Natural killer cell treated with Interleukin-12 subunit alpha and Interleukin-12 subunit beta and Interleukin-15 and Interleukin-18, amount 100 ng/mL, for 72 hours (primary cell): ENCODE data around the gene FLCN. TPM values are rescaled to one million over a fixed set of nuclear protein-coding genes. Genes with fewer than 3 reads are reported as not detected.
"Not testable (repeated sequence)": the region's sequence is repeated elsewhere in the genome, so short reads cannot be mapped to it uniquely, and the experiment has no call there.

Experiments
- ATAC-seq, 2 donors: fragments of 150-1000 bp; cut with Tn5 transposase in 1 of 2; sonication (Bioruptor Pico), chemical (Tn5 transposase) in 1 of 2; 2 replicates each; pipeline ENCODE4 v1.10.0; 2021
- DNase-seq: peaks from one replicate; pipeline ENCODE4 v3.0.0; 2022; ENCODE audit warnings: low spot score
- H3K27ac Mint-ChIP-seq, 2 donors: 1 replicate in 1 of 2; 2 replicates in 1 of 2; pipeline ENCODE4 v1.8.0; 2022; ENCODE audit warnings: mixed read lengths in 2 of 2, mild to moderate bottlenecking in 1 of 2, moderate library complexity in 1 of 2
- H3K27me3 Mint-ChIP-seq, 2 donors: 1 replicate in 1 of 2; 2 replicates in 1 of 2; pipeline ENCODE4 v1.8.0; 2022; ENCODE audit warnings: mixed read lengths in 2 of 2
- H3K36me3 Mint-ChIP-seq: one replicate; pipeline ENCODE4 v1.8.0; 2022; ENCODE audit warnings: mixed read lengths
- H3K4me1 Mint-ChIP-seq, 2 donors: 1 replicate in 1 of 2; 2 replicates in 1 of 2; pipeline ENCODE4 v1.8.0; 2022; ENCODE audit warnings: low read depth in 2 of 2, mixed read lengths in 2 of 2, mild to moderate bottlenecking in 1 of 2
- H3K4me3 Mint-ChIP-seq: one replicate; pipeline ENCODE4 v1.8.0; 2022; ENCODE audit warnings: mixed read lengths
- H3K9me3 Mint-ChIP-seq: 2 replicates; pipeline ENCODE4 v1.8.0; 2022; ENCODE audit warnings: mixed read lengths
- total RNA-seq, 2 donors: library from RNA; stranded (reverse); gene quantifications; one replicate each; pipeline ENCODE4 v1.2.3, GENCODE V29; 2022

The FLCN gene
- total RNA-seq, 2 donors from 2014 or later: 41.2 to 43.8 TPM

DNA sequence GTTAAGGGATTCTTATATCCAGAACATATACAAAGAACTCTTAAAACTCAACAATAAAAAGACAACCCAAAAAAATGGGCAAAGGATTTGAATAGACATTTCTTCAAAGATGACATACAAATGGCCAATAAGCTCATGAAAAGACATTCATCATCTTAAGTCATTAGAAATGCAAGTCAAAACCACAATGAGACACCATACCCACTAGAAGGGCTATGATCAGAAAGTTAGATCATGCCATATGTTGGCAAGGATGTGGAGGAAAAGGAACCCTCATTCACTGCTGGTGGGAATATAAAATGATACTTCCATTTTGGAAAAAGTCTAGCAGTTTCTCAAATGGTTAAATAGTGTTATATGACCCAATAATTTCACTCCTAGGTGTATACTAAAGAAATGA, 40.2 kb downstream of the FLCN start:
- Mint-ChIP-seq H3K4me3 (no peak overlapping the region), H3K4me1 (peaks cover 3 to 8% of the 10 kb centered on the region in 2 donors), H3K27me3 (no peaks in the 10 kb centered on the region), H3K36me3 (no peaks in the 10 kb centered on the region), H3K9me3 (no peaks in the 10 kb centered on the region), H3K27ac (peak overlapping the region in 1 of 2 donors; percentile 12)
- ATAC-seq (no peak), DNase-seq (no peak)

DNA sequence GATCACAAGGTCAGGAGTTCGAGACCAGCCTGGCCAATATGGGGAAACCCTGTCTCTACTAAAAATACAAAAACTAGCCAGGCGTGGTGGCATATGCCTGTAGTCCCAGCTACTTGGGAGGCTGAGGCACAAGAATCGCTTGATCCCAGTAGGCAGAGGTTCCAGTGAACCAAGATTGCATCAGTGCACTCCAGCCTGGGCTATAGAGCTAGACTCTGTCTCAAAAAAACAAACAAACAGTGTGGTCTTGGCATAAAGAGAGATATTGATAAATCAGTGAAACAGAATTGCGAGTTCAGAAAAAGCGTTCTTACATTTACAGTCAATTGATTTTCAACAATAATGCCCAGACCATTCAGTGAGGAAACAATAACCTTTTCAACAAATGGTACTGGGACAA, 41.5 kb downstream of the FLCN start:
- H3K9me3 Mint-ChIP-seq, H3K4me1 Mint-ChIP-seq, H3K27me3 Mint-ChIP-seq, ATAC-seq, H3K36me3 Mint-ChIP-seq, DNase-seq, H3K27ac Mint-ChIP-seq, H3K4me3 Mint-ChIP-seq: not testable (repeated sequence)

- ATAC-seq (no peak), DNase-seq (no peak)
- Mint-ChIP-seq H3K36me3 (no peaks in the 10 kb centered on the region), H3K4me1 (no peaks in the 10 kb centered on the region), H3K27me3 (no peaks in the 10 kb centered on the region), H3K9me3 (no peaks in the 10 kb centered on the region), H3K4me3 (no peak overlapping the region), H3K27ac (no peak overlapping the region)
These were observed 45.0 kb downstream of the FLCN start for GRCh38 chr17:17191961-17192381.

DNA sequence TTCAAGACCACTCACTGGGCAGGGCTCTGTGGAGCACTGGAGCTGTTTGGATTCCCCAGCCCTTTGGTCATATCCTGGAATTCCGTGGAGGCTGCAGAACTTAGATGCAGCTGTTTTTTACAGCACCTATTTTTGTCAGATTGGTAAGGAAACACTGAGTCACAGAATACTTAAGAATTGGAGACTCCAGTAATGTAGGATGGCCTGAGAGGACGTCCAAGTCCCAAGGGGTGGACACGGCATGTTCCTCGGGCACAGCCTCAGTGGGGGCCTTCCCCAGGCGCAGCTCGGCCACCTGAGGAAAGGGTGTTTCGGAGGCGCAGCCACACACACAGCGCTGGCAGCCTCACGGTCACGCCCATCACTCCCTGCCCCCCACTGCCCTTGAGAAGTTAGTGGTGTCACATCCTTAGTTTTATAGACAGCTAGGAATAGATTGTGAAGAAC, 45.6 kb downstream of the FLCN start:
- no peaks in the 10 kb centered on the region for H3K9me3 Mint-ChIP-seq
- no peaks in the 10 kb centered on the region for H3K27me3 Mint-ChIP-seq
- ATAC-seq (no peak), DNase-seq (no peak)
- H3K4me3 Mint-ChIP-seq: no peak overlapping the region
- no peak overlapping the region for H3K27ac Mint-ChIP-seq
- H3K36me3 Mint-ChIP-seq: no peaks in the 10 kb centered on the region
- peaks cover 0 to 2% of the 10 kb centered on the region in 2 donors for H3K4me1 Mint-ChIP-seq

DNA sequence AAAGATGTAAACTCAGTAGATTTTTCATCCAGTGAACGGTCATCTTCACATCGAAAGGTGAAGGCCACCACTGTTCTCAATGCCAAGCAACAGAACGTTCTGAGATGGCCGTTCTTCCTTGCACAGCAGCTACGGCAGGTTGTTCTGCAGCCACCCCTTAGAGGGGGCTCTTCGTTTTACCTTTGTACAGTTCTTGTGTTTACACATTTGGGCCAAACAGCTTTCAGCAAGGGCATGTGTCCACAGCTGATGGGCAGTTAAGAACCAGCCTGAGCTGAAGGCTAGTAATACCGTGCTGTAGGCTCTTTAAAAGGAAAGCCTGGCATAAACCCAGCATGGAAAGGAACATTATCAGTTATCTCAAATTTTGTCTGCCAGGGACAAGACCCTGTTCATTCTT, 46.8 kb downstream of the FLCN start:
- ATAC-seq (no peak), DNase-seq (no peak)
- Mint-ChIP-seq H3K27me3 (no peaks in the 10 kb centered on the region), H3K4me3 (no peak overlapping the region), H3K27ac (no peak overlapping the region), H3K36me3 (no peaks in the 10 kb centered on the region), H3K9me3 (no peaks in the 10 kb centered on the region), H3K4me1 (peaks cover 10 to 13% of the 10 kb centered on the region in 2 donors)

GRCh38 chr17:17189559-17189958, 47.4 kb downstream of the FLCN start:
- Mint-ChIP-seq H3K27me3 (no peaks in the 10 kb centered on the region), H3K4me1 (peaks cover 15 to 20% of the 10 kb centered on the region in 2 donors), H3K9me3 (no peaks in the 10 kb centered on the region), H3K27ac (no peak overlapping the region), H3K36me3 (no peaks in the 10 kb centered on the region), H3K4me3 (no peak overlapping the region)
- ATAC-seq (no peak), DNase-seq (no peak)

DNA sequence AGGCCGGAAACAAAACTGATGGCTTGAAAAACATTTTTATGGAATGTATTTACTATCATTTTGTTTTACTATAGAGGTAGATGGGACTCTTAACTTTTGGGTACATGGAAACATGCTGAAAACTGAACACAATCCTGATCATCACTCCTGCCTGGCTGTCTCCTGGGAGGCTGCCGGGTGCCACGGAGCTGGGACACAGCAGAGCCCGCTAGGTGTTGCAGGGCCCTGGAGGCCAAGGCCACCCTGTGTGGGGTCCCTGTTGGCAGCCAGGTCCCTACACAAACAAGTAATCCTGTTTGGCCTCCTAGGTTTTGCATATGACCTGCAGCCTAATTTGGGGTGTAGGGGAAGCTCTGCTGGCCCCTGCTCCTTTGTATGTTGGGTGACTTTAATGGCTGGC, 48.4 kb downstream of the FLCN start:
- Mint-ChIP-seq H3K4me3 (no peak overlapping the region), H3K36me3 (no peaks in the 10 kb centered on the region), H3K27ac (no peak overlapping the region), H3K27me3 (no peaks in the 10 kb centered on the region), H3K9me3 (no peaks in the 10 kb centered on the region), H3K4me1 (peaks cover 21 to 29% of the 10 kb centered on the region in 2 donors)
- DNase-seq (no peak), ATAC-seq (no peak)

DNA sequence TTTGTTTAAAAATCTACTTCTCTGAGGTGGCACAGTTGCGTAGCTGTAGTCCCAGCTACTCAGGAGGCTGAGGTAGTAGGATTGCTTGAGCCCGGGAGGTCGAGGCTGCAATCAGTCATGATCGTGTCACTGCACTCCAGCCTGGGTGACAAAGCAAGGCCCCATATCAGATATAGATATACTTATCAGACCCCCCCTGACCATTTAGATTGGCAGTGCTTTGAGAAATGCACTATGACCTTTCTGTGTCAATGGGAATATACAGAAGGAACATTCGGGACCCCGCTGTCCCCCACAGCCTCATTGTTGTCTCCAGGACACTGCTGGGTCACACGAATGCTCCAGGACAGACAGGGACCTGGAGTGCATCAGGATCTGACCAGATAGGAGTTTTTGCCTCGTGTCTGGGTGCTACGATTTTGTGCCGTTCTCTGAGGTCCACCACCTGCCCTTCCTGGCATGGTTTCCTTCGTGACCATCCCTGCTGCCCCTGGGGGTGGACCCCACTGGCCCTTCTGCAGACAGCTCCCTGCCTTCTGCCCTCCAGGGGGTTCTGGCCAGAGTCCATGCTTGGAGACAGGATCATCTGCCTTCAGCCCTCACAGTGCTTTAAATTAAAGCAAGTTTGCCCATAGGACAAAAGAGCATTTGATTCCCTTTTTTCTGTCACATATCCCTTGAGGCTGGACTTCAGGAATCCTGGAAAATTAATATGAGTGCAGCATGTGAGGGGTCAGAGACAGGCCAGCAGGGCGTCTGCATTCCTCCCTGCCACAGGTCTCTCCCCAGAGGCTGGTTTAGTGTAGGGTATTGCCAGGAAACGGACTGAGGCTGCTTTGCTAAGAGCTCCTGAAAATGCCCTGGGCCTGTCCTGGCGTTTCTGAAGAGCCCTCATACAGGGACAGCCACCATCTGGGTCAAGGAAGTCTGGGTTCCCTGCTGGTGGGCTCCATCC, 50.1 kb downstream of the FLCN start:
- Mint-ChIP-seq H3K4me1 (peaks cover 21 to 34% of the 10 kb centered on the region in 2 donors), H3K36me3 (no peaks in the 10 kb centered on the region), H3K27me3 (no peaks in the 10 kb centered on the region), H3K9me3 (no peaks in the 10 kb centered on the region), H3K4me3 (peak overlapping the region; percentile 69), H3K27ac (peak overlapping the region in 1 of 2 donors; percentile 68)
- DNase-seq (no peak), ATAC-seq (no peak)

- Mint-ChIP-seq H3K9me3 (no peaks in the 10 kb centered on the region), H3K4me1 (peaks cover 21 to 39% of the 10 kb centered on the region in 2 donors), H3K27ac (peak overlapping the region; percentile 68 to 81), H3K27me3 (no peaks in the 10 kb centered on the region), H3K4me3 (peak overlapping the region; percentile 69), H3K36me3 (no peaks in the 10 kb centered on the region)
- DNase-seq (no peak), ATAC-seq (peak in 1 of 2 donors; percentile 73)
These were observed 50.9 kb downstream of the FLCN start for GRCh38 chr17:17186051-17186450.

DNA sequence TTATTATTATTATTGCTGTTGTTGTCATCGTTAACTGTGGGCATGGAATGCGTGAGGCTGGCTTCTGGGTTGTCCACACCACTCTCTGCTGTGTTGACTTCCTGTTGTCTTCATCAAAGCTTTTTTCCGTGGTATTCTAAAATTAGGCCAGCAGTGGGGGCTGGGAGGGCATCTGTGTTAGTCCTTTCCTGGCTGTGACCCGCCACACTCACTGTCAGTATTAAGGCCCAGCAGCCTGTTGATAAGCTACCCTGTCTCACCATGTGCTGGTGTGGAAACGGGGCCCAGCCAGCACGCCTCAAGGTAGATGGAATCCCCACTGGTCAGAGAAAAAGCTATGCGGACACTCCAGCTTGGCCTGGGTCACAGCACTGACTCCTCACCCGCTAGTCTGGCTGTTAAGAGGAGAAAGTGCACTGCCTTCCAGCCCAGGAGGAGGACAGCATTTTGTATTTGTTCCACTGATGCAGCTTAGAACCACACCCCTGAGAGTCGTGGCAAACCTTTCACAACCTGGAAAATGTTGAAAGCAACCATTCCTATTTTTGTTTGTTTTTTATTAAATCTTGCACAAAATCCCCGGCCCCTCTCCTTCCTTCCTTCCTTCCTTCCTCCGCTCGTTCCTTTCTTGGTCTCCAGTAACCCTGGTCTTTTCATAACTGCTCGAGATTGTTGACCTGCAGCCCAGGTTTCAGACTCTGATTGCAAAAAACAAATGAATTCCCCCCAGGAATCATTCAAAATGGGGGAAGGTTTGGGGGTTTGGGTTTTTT, 51.8 kb downstream of the FLCN start:
- peaks cover 24 to 44% of the 10 kb centered on the region in 2 donors for H3K4me1 Mint-ChIP-seq
- not testable (repeated sequence) for DNase-seq, H3K9me3 Mint-ChIP-seq, H3K36me3 Mint-ChIP-seq, H3K27me3 Mint-ChIP-seq
- peak in 1 of 2 donors; percentile 55 for ATAC-seq
- peak overlapping the region; percentile 69 for H3K4me3 Mint-ChIP-seq
- peak overlapping the region; percentile 68 to 81 for H3K27ac Mint-ChIP-seq

DNA sequence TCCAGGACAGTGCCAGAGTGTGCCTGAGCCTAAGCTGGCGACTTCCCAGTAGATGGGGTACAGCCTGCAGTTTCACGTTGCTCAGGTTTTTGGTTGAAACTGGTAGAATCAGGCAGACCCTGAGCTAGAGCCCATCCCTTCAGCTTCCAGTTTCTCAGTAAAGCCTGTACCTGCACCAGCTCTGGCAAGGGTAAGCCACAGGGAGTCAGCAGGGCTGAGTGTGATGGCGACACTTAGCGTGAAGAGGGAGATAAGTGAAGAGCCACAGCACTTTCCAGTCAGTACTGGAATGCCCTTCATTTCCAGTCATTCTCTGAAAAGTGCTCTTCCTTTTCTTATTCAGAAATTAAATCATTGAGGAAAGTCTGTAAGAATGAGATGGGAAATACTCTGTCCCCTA, 53.2 kb downstream of the FLCN start:
- Mint-ChIP-seq H3K27ac (peak overlapping the region; percentile 62 to 68), H3K36me3 (peaks cover 12% of the 10 kb centered on the region), H3K4me3 (peak overlapping the region; percentile 21), H3K9me3 (no peaks in the 10 kb centered on the region), H3K27me3 (no peaks in the 10 kb centered on the region), H3K4me1 (peaks cover 30 to 52% of the 10 kb centered on the region in 2 donors)
- DNase-seq (no peak), ATAC-seq (no peak)

DNA sequence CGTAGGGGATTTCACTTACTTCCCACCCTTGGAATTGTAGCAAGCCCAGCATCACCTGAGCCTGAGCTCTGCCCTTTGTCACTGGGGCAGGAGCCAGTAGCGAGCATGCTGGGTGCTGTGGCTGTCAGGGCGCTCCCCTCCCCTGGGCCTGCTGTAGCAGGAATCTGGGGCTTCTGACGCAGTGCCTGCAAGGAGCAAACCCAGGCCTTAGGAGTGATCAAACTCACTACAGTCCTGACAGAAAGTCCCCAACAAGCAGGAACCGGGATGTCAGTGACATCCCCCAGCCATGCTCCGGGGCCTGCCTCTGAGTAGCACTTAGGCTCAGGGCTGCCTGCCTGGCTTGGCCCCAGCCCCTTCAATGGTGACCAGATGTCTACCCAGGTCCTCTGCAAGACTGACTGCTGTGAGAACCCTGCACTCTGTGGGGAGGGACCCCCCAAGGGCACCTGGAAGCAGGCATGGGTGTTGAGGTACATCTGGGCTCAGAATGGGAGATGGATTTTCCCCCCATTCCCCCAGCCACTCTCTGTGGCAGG, 54.3 kb downstream of the FLCN start:
- DNase-seq (no peak), ATAC-seq (no peak)
- H3K4me1 Mint-ChIP-seq: peaks cover 30 to 52% of the 10 kb centered on the region in 2 donors
- H3K27me3 Mint-ChIP-seq: no peaks in the 10 kb centered on the region
- no peaks in the 10 kb centered on the region for H3K9me3 Mint-ChIP-seq
- H3K4me3 Mint-ChIP-seq: no peak overlapping the region
- peaks cover 12% of the 10 kb centered on the region for H3K36me3 Mint-ChIP-seq
- peak overlapping the region in 1 of 2 donors; percentile 94 for H3K27ac Mint-ChIP-seq

GRCh38 chr17:17181666-17182597, 55.0 kb downstream of the FLCN start:
- Mint-ChIP-seq H3K27me3 (no peaks in the 10 kb centered on the region), H3K36me3 (peaks cover 12% of the 10 kb centered on the region), H3K9me3 (no peaks in the 10 kb centered on the region), H3K27ac (peak overlapping the region; percentile 66 to 94), H3K4me1 (peaks cover 30 to 52% of the 10 kb centered on the region in 2 donors), H3K4me3 (peak overlapping the region; percentile 32)
- ATAC-seq (no peak), DNase-seq (no peak)
